IPS DF 19.7 (cell line): ENCODE data around the gene IFFO2.

ENCODE experiments used
- DNase-seq: peaks from one replicate; pipeline ENCODE4 v3.0.0-alpha.2; 2013; ENCODE audit warnings: low read depth, low spot score

Gene IFFO2

GRCh38 chr1:18956193-18957135, at the start of gene IFFO2:
IFFO2 (minus strand) TSS chr1:18956676; CDS start chr1:18956332, 344 bp downstream.
- no peak for DNase-seq

- DNase-seq: no peak
These were observed 49.5 kb upstream of the IFFO2 start for GRCh38 chr1:19006000-19006399.

- no peak for DNase-seq
These were observed 47.2 kb upstream of the IFFO2 start for GRCh38 chr1:19003371-19004290.

- no peak for DNase-seq
These were observed 43.6 kb upstream of the IFFO2 start for GRCh38 chr1:19000065-19000464.

GRCh38 chr1:18999359-18999758, 42.9 kb upstream of the IFFO2 start:
- DNase-seq: no peak

- DNase-seq: no peak
These were observed 41.7 kb upstream of the IFFO2 start for GRCh38 chr1:18998016-18998724.

- DNase-seq: no peak
These were observed 41.0 kb upstream of the IFFO2 start for GRCh38 chr1:18997508-18997907.

- DNase-seq: no peak
These were observed 40.2 kb upstream of the IFFO2 start for GRCh38 chr1:18996548-18997177.

GRCh38 chr1:18994381-18994780, 37.9 kb upstream of the IFFO2 start:
- DNase-seq: no peak

- DNase-seq: no peak
These were observed 36.2 kb upstream of the IFFO2 start for GRCh38 chr1:18992646-18993045.

GRCh38 chr1:18991585-18991984, 35.1 kb upstream of the IFFO2 start:
- no peak for DNase-seq

- no peak for DNase-seq
These were observed 33.4 kb upstream of the IFFO2 start for GRCh38 chr1:18989896-18990295.

- DNase-seq: no peak
These were observed 32.8 kb upstream of the IFFO2 start for GRCh38 chr1:18989176-18989799.

GRCh38 chr1:18981242-18981641, 24.8 kb upstream of the IFFO2 start:
- DNase-seq: no peak

GRCh38 chr1:18978706-18979105, 22.2 kb upstream of the IFFO2 start:
- no peak for DNase-seq

GRCh38 chr1:18977428-18977827, 21.0 kb upstream of the IFFO2 start:
- no peak for DNase-seq

GRCh38 chr1:18976096-18976495, 19.6 kb upstream of the IFFO2 start:
- DNase-seq: no peak

- DNase-seq: no peak
These were observed 18.1 kb upstream of the IFFO2 start for GRCh38 chr1:18974606-18975005.

GRCh38 chr1:18974005-18974404, 17.5 kb upstream of the IFFO2 start:
- no peak for DNase-seq

- no peak for DNase-seq
These were observed 17.0 kb upstream of the IFFO2 start for GRCh38 chr1:18973446-18973955.

- DNase-seq: no peak
These were observed 16.5 kb upstream of the IFFO2 start for GRCh38 chr1:18972991-18973390.
